GM19467 (cell line): ENCODE data around the gene MAGED4.
"Not testable (repeated sequence)": the region's sequence is repeated elsewhere in the genome, so short reads cannot be mapped to it uniquely, and the experiment has no call there.

ENCODE experiments used
- ATAC-seq: cut with Tn5 transposase; IDR thresholded peaks from one replicate; pipeline ENCODE4 v1.9.1; 2021; ENCODE audit warnings: mild to moderate bottlenecking, moderate library complexity; ENCODE audit not compliant: unreplicated experiment

The MAGED4 gene, protein sequence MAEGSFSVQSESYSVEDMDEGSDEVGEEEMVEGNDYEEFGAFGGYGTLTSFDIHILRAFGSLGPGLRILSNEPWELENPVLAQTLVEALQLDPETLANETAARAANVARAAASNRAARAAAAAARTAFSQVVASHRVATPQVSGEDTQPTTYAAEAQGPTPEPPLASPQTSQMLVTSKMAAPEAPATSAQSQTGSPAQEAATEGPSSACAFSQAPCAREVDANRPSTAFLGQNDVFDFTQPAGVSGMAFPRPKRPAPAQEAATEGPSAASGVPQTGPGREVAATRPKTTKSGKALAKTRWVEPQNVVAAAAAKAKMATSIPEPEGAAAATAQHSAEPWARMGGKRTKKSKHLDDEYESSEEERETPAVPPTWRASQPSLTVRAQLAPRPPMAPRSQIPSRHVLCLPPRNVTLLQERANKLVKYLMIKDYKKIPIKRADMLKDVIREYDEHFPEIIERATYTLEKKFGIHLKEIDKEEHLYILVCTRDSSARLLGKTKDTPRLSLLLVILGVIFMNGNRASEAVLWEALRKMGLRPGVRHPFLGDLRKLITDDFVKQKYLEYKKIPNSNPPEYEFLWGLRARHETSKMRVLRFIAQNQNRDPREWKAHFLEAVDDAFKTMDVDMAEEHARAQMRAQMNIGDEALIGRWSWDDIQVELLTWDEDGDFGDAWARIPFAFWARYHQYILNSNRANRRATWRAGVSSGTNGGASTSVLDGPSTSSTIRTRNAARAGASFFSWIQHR

GRCh38 chrX:52184440-52185077 is at the start of gene MAGED4:
MAGED4 (plus strand) TSS chrX:52184888; CDS start chrX:52185923, 1,035 bp downstream.
- ATAC-seq: not testable (repeated sequence)

DNA sequence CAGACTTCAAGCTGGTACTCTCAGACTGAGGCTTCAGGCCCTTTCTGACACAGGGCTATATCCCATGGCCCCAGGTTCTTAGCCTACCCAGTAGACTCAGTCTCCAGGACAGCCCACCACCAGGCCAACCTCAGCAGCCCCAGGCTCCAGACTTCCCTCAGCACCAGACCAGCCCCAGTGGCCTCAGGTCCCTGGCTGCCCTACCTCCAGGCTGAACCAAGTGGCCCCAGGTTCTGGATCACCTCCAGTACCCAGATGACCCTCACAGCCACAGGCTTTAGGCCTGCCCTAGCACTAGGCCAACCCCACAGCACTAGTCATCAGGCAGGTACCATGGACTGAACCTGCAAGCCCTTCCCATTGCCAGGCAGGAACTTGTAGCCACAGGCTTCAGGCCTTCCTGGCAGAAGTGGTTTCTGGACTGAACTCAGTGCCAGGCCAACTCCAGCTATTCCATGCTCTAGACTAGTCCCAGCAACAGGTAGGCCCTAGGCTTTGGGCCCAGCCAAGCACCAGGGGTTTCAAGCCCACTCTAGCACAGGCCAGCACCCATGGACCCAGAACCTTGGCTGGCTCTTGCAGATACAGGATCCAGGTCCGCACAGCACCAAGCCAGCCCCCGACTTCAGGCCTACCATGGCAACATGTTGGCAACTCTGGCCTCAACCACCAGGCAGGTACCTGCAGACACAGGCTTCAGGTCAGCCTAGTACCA is 45.7 kb upstream of the MAGED4 start:
- no peak for ATAC-seq

DNA sequence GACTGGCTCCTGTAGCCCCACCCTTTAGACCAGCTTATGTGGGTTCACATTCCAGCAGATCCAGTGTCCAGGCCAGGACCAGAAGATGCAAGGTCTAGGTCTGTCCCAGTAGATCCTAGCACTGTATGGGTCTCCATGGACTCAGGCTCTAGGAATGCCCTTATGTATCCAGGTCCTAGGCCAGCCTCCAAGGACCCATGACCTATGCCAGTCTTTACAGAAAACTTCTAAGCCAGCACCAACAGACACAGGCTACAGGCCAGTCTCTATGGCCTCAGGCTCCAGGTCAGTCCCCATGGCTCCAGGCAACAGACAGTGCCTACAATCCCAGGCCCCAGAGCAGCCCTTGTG is 45.2 kb upstream of the MAGED4 start:
- no peak for ATAC-seq

DNA sequence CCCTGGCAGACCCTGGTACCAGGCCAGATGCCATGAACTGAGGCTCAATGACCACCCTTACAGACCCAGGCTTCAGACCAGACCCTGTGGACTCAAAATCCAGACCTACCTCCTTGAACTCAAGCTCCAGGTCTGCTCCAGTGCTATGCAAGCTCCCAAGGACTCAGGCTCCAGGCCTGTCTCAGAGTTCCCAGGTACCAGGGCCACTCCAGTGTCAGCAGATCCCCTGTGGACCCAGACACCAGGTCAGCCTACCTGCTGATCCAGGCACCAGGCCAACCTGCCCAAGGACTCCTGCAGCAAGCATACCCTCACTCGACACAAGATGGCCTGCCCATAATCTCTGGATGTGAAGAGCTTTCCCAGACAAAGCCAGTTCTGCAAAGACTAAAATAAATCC is 44.7 kb upstream of the MAGED4 start:
- no peak for ATAC-seq

DNA sequence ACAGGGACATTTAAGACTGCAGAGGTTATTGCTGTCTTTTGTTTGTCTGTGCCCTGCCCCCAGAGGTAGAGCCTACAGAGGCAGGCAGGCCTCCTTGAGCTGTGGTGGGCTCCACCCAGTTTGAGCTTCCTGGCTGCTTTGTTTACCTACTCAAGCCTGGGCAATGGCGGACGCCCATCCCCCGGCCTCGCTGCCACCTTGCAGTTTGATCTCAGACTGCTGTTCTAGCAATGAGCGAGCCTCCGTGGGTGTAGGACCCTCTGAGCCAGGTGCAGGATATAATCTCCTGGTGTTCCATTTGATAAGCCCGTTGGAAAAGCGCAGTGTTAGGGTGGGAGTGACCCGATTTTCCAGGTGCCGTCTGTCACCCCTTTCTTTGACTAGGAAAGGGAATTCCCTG is 34.0 kb upstream of the MAGED4 start:
- ATAC-seq: not testable (repeated sequence)

DNA sequence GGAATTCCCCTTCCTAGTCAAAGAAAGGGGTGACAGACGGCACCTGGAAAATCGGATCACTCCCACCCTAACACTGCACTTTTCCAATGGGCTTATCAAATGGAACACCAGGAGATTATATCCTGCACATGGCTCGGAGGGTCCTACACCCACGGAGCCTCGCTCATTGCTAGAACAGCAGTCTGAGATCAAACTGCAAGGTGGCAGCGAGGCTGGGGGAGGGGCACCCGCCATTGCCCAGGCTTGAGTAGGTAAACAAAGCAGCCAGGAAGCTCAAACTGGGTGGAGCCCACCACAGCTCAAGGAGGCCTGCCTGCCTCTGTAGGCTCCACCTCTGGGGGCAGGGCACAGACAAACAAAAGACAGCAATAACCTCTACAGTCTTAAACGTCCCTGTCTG is 24.5 kb upstream of the MAGED4 start:
- ATAC-seq: not testable (repeated sequence)

DNA sequence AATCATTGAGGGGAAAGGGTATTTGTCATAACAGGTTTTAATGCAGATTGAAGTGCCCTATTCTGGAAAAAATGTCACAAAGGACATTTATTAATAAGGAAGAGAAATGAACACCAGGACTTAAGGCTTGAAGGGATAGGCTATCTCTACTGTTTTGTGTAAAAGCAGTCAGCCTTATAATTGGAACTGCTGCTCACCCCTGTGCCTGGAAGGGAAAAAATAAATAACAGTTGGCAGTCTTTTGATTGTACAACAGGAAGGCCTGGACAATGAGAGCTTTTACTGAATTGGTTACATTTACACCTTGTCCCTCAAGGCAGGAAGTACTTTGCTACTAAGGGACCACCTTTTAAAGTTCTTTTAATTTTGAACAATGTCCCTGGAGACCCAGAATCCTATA is 17.8 kb upstream of the MAGED4 start:
- no peak for ATAC-seq

DNA sequence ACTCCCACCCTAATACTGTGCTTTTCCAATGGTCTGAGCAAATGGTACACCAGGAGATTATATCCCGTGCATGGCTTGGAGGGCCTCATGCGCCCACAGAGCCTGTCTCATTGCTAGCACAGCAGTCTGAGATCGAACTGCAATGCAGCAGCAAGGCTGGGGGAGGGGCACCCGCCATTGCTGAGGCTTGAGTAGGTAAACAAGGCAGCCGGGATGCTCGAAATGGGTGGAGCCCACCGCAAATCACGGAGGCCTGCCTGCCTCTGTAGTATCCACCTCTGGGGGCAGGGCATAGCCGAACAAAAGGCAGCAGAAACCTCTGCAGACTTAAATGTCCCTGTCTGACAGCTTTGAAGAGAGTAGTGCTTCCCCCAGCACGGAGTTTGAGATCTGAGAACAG is 13.6 kb upstream of the MAGED4 start:
- ATAC-seq: not testable (repeated sequence)

- not testable (repeated sequence) for ATAC-seq
Observed at GRCh38 chrX:52185078-52185453, 378 bp downstream of the MAGED4 start.

- not testable (repeated sequence) for ATAC-seq
Observed at GRCh38 chrX:52211405-52211804, 26.7 kb downstream of the MAGED4 start.

GRCh38 chrX:52213276-52213675 is 28.6 kb downstream of the MAGED4 start:
- no peak for ATAC-seq

- ATAC-seq: no peak
Observed at GRCh38 chrX:52216541-52216940, 31.9 kb downstream of the MAGED4 start.

- ATAC-seq: no peak
Observed at GRCh38 chrX:52217494-52218160, 32.9 kb downstream of the MAGED4 start.

- no peak for ATAC-seq
Observed at GRCh38 chrX:52220936-52221335, 36.2 kb downstream of the MAGED4 start.
